Cardiac septum (tissue), 1 donor: ENCODE measurements around the gene MN1. TPM values are rescaled to one million over a fixed set of nuclear protein-coding genes. Genes with fewer than 3 reads are reported as not detected.
"Not testable (repeated sequence)": the region's sequence is repeated elsewhere in the genome, so short reads cannot be mapped to it uniquely, and the experiment has no call there.

Experiments used
- DNase-seq: peaks from one replicate; pipeline ENCODE4 v3.0.0-alpha.2; 2020; ENCODE audit warnings: low spot score
- intact Hi-C: fragments of 100-400 bp; cut with DNase I; formaldehyde crosslinking; loops from one replicate; pipeline ENCODE4 v1.14.0; 2022
- total RNA-seq: library from RNA; stranded (reverse); fragmentation: NEBNext Ultra II Directional; extraction: Animal tissue kit (Norgen Biotek cat#: 25700); gene quantifications from one replicate; pipeline ENCODE4 v1.2.1, GENCODE V29; 2021
- donor health status: DM: no; HTN: no; CAD: no.

Gene MN1
- total RNA-seq, 1 donor from 2014 or later: 6.4 TPM

- DNase-seq: no peak
- intact Hi-C loops: no loop called here
Measured at GRCh38 chr22:27750584-27751265, 50.8 kb downstream of the MN1 start.

DNA sequence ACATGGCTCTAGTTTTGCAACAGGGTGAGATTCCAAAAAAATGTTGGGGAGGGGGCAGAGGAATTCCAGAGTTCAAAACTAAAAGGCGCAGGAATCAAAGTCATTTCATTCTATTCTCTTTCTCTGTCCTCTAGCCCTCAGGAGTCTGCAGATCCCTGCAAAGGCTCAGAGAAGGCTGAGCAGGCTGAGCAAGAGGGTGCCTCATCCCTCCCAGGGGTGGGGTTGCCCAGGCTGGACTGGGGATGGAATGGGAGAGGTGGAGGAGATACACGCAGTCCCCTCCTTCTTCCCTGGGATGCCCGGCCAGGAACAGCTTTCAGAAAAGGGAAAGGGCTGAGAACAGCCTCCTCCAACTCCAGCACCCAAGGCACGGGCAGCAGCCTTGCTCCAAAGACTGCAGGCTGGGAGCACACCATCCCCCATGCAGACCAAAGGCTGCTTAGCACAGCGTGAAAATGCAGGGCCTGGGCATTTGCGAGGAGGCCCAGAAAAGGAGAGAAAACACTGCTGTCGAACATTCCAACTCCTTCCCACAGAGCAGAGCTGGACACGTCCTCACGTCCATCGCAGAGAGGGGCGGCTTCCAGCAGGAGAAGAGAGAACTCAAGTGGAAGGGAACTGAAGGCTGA lies 51.8 kb downstream of the MN1 start:
- intact Hi-C loops: no loop called here

GRCh38 chr22:27748751-27749191 lies 52.8 kb downstream of the MN1 start:
- DNase-seq: peak; percentile 7

More for the DNA sequence above, 51.8 kb downstream of the MN1 start:
- peak; percentile 65 for DNase-seq

GRCh38 chr22:27748349-27748748 lies 53.2 kb downstream of the MN1 start:
- intact Hi-C loops: no loop called here

More at GRCh38 chr22:27748751-27749191, 52.8 kb downstream of the MN1 start:
- intact Hi-C loops: no loop called here

GRCh38 chr22:27747396-27748221 lies 53.9 kb downstream of the MN1 start:
- intact Hi-C loops: no loop called here
- peak; percentile 24 for DNase-seq

More at GRCh38 chr22:27748349-27748748, 53.2 kb downstream of the MN1 start:
- no peak for DNase-seq

GRCh38 chr22:27746918-27747317 lies 54.6 kb downstream of the MN1 start:
- peak; percentile 10 for DNase-seq
- intact Hi-C loops: no loop called here

DNA sequence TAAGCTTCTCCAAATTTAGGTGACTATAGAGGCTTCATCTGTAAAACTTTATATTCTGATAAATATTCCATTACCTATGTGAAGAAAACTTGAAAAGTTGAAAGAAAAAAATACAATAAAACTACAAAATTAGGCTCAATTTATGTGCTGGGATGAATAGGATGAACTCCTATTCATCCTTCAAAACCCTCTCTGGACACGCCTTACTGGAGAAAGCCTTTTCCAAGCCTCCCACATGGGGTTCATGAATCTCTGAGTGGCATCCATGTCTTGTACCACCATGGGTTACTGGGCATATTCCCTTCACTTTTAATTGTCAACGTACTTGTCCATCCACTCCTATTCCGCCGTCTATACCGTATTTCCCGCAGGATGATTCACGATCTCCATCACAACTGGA lies 55.7 kb downstream of the MN1 start:
- intact Hi-C loops: no loop called here
- no peak for DNase-seq

DNA sequence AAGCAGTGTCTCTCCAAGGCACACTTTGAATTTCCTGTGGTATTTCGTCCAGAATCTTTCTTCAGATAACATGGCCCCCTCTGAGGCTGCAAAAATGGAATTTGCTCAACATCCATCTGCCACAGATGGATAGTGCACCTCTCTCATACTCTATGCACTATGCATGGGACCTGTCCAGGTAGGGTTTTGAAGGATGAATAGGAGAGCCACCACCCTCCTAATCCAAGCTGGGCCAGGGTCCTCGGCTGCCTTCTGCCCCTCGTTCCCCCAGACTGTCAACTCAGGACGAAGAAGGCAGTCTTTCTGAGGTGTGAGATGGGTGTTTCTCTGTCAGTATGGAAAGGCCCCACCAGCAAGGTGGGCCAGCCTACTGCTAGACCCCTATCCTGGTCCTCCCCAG lies 56.4 kb downstream of the MN1 start:
- intact Hi-C loops: no loop called here

DNA sequence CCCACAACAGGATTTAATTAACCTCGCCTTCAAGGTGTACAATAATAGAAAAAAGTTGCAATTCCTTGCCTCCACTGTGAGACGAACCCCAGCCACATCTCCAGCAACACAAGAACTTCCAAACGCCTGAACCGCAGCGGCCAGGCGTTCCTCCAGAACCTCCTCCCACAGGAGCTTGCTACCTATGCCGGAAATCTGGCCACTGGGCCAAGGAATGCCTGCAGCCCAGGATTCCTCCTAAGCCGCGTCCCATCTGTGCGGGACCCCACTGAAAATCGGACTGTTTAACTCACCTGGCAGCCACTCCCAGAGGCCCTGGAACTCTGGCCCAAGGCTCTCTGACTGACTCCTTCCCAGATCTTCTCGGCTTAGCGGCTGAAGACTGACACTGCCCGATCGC lies 57.5 kb downstream of the MN1 start:
- intact Hi-C loops: not testable (repeated sequence)
- peak; percentile 41 for DNase-seq

More for the DNA sequence above, 56.4 kb downstream of the MN1 start:
- peak; percentile 24 for DNase-seq

GRCh38 chr22:27740202-27740748 lies 61.3 kb downstream of the MN1 start:
- intact Hi-C loops: no loop called here

GRCh38 chr22:27737521-27737920 lies 64.0 kb downstream of the MN1 start:
- no peak for DNase-seq
- intact Hi-C loops: no loop called here

More at GRCh38 chr22:27740202-27740748, 61.3 kb downstream of the MN1 start:
- peak; percentile 26 for DNase-seq

- DNase-seq: peak; percentile 54
- intact Hi-C loops: no loop called here
Measured at GRCh38 chr22:27734066-27734465, 67.5 kb downstream of the MN1 start.

- peak; percentile 57 for DNase-seq
- intact Hi-C loops: no loop called here
Measured at GRCh38 chr22:27732841-27733240, 68.7 kb downstream of the MN1 start.

DNA sequence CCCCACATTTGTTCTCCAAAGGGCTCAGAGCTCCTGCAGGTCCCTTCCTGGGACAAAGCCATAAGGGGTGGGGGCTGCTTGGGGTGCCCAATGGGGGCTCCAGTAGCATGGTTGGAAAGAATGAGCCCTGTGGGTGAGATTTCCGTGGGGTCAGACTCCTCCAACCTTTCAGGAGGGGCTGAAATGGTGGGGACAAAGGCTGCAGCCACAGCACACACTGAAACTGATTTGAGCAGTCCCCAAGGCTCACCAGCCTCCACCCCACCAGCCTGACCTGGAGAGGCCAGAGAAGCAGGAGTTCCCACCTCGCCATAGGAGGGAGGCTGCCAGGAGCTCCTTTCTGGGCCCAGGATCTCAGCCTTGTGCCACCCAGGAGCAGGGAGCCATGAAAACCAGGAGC lies 69.2 kb downstream of the MN1 start:
- peak; percentile 29 for DNase-seq
- intact Hi-C loops: no loop called here

- intact Hi-C loops: no loop called here
- DNase-seq: peak; percentile 38
Measured at GRCh38 chr22:27731621-27732020, 69.9 kb downstream of the MN1 start.

- intact Hi-C loops: no loop called here
- peak; percentile 35 for DNase-seq
Measured at GRCh38 chr22:27730641-27731433, 70.7 kb downstream of the MN1 start.

DNA sequence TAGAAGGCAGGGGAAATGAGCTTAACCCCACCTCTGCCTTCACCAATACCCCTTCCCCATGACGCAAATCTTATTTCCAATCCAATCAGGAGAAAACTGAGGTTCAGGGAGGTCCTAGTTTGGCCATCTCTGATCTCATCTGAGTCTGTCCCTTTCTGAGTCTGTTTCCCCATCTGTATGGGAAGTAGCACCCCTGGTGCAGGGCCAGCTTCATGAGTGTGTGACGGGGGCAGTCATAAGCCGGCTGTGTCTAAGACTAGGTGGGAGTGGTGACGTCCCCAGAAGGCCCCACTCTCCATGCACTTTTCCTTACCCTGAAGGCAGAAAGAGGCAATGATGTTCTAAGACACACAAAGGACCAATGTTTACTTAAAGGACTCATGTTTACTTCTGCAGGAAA lies 72.3 kb downstream of the MN1 start:
- intact Hi-C loops: loop anchor here (5.0 kb wide), 1 partner anchor 48 kb away; no protein-coding TSS in a partner anchor
- DNase-seq: peak; percentile 27

DNA sequence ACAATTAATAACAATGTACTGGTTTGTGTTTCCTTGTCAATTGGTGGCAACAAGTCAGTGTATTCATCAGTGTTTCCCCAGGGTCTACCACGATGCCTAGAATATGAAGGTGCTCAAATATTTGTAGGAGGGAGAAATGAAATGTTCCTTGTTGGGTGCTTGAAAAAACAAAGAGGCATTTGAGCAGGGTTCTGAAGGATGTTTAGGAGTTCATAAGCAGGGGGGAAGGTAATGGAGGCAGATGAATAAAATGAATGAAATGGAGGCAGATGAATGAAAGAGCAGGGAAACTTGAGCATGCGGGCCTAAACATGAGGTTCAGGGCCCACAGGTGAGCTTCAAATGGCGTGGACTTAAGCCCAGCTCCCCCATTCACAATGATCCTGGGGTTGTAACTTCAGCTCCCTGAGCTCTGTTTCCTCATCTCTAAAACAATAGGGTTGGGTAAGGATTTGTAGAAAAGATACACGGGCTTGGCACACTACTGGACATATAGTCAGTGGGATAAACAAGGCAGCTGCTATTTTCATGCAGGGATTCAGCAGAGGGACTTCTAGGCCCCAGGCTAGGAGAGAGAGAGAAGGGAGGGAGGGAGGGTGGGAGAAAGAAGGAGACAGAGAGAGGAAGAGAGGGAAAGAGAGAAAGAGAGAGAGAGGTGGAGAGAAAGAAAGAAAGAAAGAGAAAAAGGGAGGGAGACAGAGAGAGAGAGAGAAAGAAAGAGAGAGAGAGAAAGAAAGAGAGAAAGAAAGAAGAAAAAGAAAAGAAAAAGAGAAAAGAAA lies 73.7 kb downstream of the MN1 start:
- no peak for DNase-seq
- intact Hi-C loops: loop anchor here (2.0 to 5.0 kb wide), 2 partner anchors 49 to 73 kb away; partner anchors contain the start of gene MN1
